Adipocyte (in vitro differentiated cells): Measurements from ENCODE around the gene PARP4.
"Not testable (repeated sequence)": the region's sequence is repeated elsewhere in the genome, so short reads cannot be mapped to it uniquely, and the experiment has no call there.

Experiments
- DNase-seq: peaks from one replicate; pipeline ENCODE4 v3.0.0-alpha.2; 2015; ENCODE audit warnings: low read depth
- H3K27me3 ChIP-seq: replicated peaks from 2 replicates; pipeline ENCODE4 v1.7.0; 2013; ENCODE audit warnings: mild to moderate bottlenecking, low read length, moderate library complexity; ENCODE audit not compliant: control insufficient read depth, insufficient read depth
- H3K36me3 ChIP-seq: 2 replicates; pipeline ENCODE4 v1.7.0; 2013; ENCODE audit warnings: low read length, mild to moderate bottlenecking, moderate library complexity; ENCODE audit not compliant: control insufficient read depth, insufficient read depth, severe bottlenecking
- H3K4me1 ChIP-seq: 2 replicates; pipeline ENCODE4 v1.7.0; 2013; ENCODE audit warnings: mild to moderate bottlenecking, low read length, moderate library complexity; ENCODE audit not compliant: control insufficient read depth, insufficient read depth
- H3K4me3 ChIP-seq: 2 replicates; pipeline ENCODE4 v1.7.0; 2013; ENCODE audit warnings: mild to moderate bottlenecking, low read length, moderate library complexity
- H3K9ac ChIP-seq: 2 replicates; pipeline ENCODE4 v1.7.0; 2013; ENCODE audit warnings: mild to moderate bottlenecking, low read length, moderate library complexity
- H3K9me3 ChIP-seq: 2 replicates; pipeline ENCODE4 v1.7.0; 2013; ENCODE audit warnings: mild to moderate bottlenecking, low read length, moderate library complexity; ENCODE audit not compliant: control insufficient read depth

PARP4 gene

GRCh38 chr13:24528816-24529398 lies 16.3 kb upstream of the PARP4 start:
- Histone ChIP-seq H3K9ac (no peak overlapping the region), H3K36me3 (no peaks in the 10 kb centered on the region), H3K4me1 (no peaks in the 10 kb centered on the region), H3K9me3 (no peaks in the 10 kb centered on the region), H3K4me3 (no peak overlapping the region), H3K27me3 (peaks cover 6% of the 10 kb centered on the region)
- no peak for DNase-seq

GRCh38 chr13:24527266-24527775 lies 14.7 kb upstream of the PARP4 start:
- no peaks in the 10 kb centered on the region for H3K9me3 ChIP-seq
- H3K4me1 ChIP-seq, result no peaks in the 10 kb centered on the region
- DNase-seq, result no peak
- H3K27me3 ChIP-seq, result peaks cover 6% of the 10 kb centered on the region
- no peaks in the 10 kb centered on the region for H3K36me3 ChIP-seq
- no peak overlapping the region for H3K9ac ChIP-seq
- no peak overlapping the region for H3K4me3 ChIP-seq

GRCh38 chr13:24520733-24521132 lies 8.2 kb upstream of the PARP4 start:
- Histone ChIP-seq H3K9ac (no peak overlapping the region), H3K9me3 (no peaks in the 10 kb centered on the region), H3K4me1 (no peaks in the 10 kb centered on the region), H3K36me3 (no peaks in the 10 kb centered on the region), H3K27me3 (no peaks in the 10 kb centered on the region), H3K4me3 (no peak overlapping the region)
- DNase-seq, result no peak

GRCh38 chr13:24516919-24517318 lies 4.3 kb upstream of the PARP4 start:
- peaks cover 4% of the 10 kb centered on the region for H3K4me1 ChIP-seq
- no peaks in the 10 kb centered on the region for H3K27me3 ChIP-seq
- H3K9me3 ChIP-seq, result no peaks in the 10 kb centered on the region
- DNase-seq, result no peak
- H3K36me3 ChIP-seq, result no peaks in the 10 kb centered on the region
- H3K9ac ChIP-seq, result no peak overlapping the region
- no peak overlapping the region for H3K4me3 ChIP-seq

- Histone ChIP-seq H3K9ac (peak overlapping the region; percentile 89), H3K4me3 (peak overlapping the region; percentile 93), H3K4me1 (peaks cover 15% of the 10 kb centered on the region), H3K36me3 (peaks cover 3% of the 10 kb centered on the region), H3K9me3 (no peaks in the 10 kb centered on the region), H3K27me3 (no peaks in the 10 kb centered on the region)
- DNase-seq, result no peak
These were observed 283 bp upstream of the PARP4 start for GRCh38 chr13:24512908-24513213.

- DNase-seq, result no peak
- Histone ChIP-seq H3K9me3 (no peaks in the 10 kb centered on the region), H3K4me3 (peak overlapping the region; percentile 93)
These were observed 772 bp downstream of the PARP4 start for GRCh38 chr13:24511816-24512196.

GRCh38 chr13:24511019-24511815 lies 1.4 kb downstream of the PARP4 start:
- H3K4me3 ChIP-seq, result peak overlapping the region; percentile 93
- peak overlapping the region; percentile 89 for H3K9ac ChIP-seq
- peak; percentile 80 for DNase-seq
- no peaks in the 10 kb centered on the region for H3K27me3 ChIP-seq
- peaks cover 15% of the 10 kb centered on the region for H3K4me1 ChIP-seq
- no peaks in the 10 kb centered on the region for H3K9me3 ChIP-seq
- peaks cover 3% of the 10 kb centered on the region for H3K36me3 ChIP-seq

More at GRCh38 chr13:24511816-24512196, 772 bp downstream of the PARP4 start:
- H3K36me3 ChIP-seq, result peaks cover 3% of the 10 kb centered on the region
- peak overlapping the region; percentile 89 for H3K9ac ChIP-seq
- peaks cover 15% of the 10 kb centered on the region for H3K4me1 ChIP-seq
- H3K27me3 ChIP-seq, result no peaks in the 10 kb centered on the region

- peaks cover 8% of the 10 kb centered on the region for H3K36me3 ChIP-seq
- H3K4me3 ChIP-seq, result no peak overlapping the region
- H3K9ac ChIP-seq, result no peak overlapping the region
- no peaks in the 10 kb centered on the region for H3K27me3 ChIP-seq
- no peaks in the 10 kb centered on the region for H3K9me3 ChIP-seq
- DNase-seq, result no peak
- H3K4me1 ChIP-seq, result peaks cover 22% of the 10 kb centered on the region
These were observed 5.8 kb downstream of the PARP4 start for GRCh38 chr13:24506698-24507335.

GRCh38 chr13:24506283-24506682 lies 6.3 kb downstream of the PARP4 start:
- H3K9me3 ChIP-seq, H3K4me3 ChIP-seq, H3K9ac ChIP-seq, DNase-seq, H3K36me3 ChIP-seq, H3K27me3 ChIP-seq: not testable (repeated sequence)
- peaks cover 26% of the 10 kb centered on the region for H3K4me1 ChIP-seq

GRCh38 chr13:24505756-24506155 lies 6.8 kb downstream of the PARP4 start:
- H3K4me3 ChIP-seq, result no peak overlapping the region
- H3K36me3 ChIP-seq, result peaks cover 8% of the 10 kb centered on the region
- no peak overlapping the region for H3K9ac ChIP-seq
- no peaks in the 10 kb centered on the region for H3K27me3 ChIP-seq
- no peak for DNase-seq
- no peaks in the 10 kb centered on the region for H3K9me3 ChIP-seq
- H3K4me1 ChIP-seq, result peaks cover 26% of the 10 kb centered on the region

GRCh38 chr13:24505256-24505655 lies 7.3 kb downstream of the PARP4 start:
- peaks cover 27% of the 10 kb centered on the region for H3K4me1 ChIP-seq
- H3K27me3 ChIP-seq, result no peaks in the 10 kb centered on the region
- no peak for DNase-seq
- no peak overlapping the region for H3K4me3 ChIP-seq
- H3K9ac ChIP-seq, result no peak overlapping the region
- H3K9me3 ChIP-seq, result no peaks in the 10 kb centered on the region
- H3K36me3 ChIP-seq, result peaks cover 12% of the 10 kb centered on the region
